Neutrophil (primary cell): ENCODE results near the gene PLCH2.

ENCODE experiments used
- H3K27ac ChIP-seq: fragments of 200-600 bp; sonication (generic); 2 replicates; pipeline ENCODE4 v1.5.1; 2016; ENCODE audit warnings: mild to moderate bottlenecking, moderate library complexity
- H3K27me3 ChIP-seq: fragments of 200-600 bp; sonication (generic); 2 replicates; pipeline ENCODE4 v1.6.0; 2016; ENCODE audit warnings: mild to moderate bottlenecking
- H3K36me3 ChIP-seq: fragments of 200-600 bp; sonication (generic); 2 replicates; pipeline ENCODE4 v1.5.1; 2017
- H3K4me1 ChIP-seq, 2 experiments: fragments of 200-600 bp in 1 of 2; sonication (generic) in 1 of 2; 1 replicate in 1 of 2; 2 replicates in 1 of 2; pipeline versions ENCODE4 v1.5.1 to v1.6.1; 2013 to 2016; ENCODE audit warnings: low read depth in 1 of 2, low read length in 1 of 2, mild to moderate bottlenecking in 1 of 2, moderate library complexity in 1 of 2; ENCODE audit not compliant: control insufficient read depth in 1 of 2, insufficient read depth in 1 of 2
- H3K4me3 ChIP-seq, 2 experiments: fragments of 200-600 bp in 1 of 2; sonication (generic) in 1 of 2; 1 replicate in 1 of 2; 2 replicates in 1 of 2; pipeline ENCODE4 v1.5.1; 2013 to 2016; ENCODE audit warnings: low read depth in 1 of 2, low read length in 1 of 2, mild to moderate bottlenecking in 1 of 2, moderate library complexity in 1 of 2
- H3K9me3 ChIP-seq: fragments of 200-600 bp; sonication (generic); 2 replicates; pipeline ENCODE4 v1.5.1; 2016
- TF ChIP-seq, protein P1 (sequence below): fragments of 200-600 bp; sonication (generic); IDR thresholded peaks from 2 replicates; pipeline ENCODE4 v1.5.1; 2016; ENCODE audit warnings: antibody characterized with exemption

Gene PLCH2

DNA sequence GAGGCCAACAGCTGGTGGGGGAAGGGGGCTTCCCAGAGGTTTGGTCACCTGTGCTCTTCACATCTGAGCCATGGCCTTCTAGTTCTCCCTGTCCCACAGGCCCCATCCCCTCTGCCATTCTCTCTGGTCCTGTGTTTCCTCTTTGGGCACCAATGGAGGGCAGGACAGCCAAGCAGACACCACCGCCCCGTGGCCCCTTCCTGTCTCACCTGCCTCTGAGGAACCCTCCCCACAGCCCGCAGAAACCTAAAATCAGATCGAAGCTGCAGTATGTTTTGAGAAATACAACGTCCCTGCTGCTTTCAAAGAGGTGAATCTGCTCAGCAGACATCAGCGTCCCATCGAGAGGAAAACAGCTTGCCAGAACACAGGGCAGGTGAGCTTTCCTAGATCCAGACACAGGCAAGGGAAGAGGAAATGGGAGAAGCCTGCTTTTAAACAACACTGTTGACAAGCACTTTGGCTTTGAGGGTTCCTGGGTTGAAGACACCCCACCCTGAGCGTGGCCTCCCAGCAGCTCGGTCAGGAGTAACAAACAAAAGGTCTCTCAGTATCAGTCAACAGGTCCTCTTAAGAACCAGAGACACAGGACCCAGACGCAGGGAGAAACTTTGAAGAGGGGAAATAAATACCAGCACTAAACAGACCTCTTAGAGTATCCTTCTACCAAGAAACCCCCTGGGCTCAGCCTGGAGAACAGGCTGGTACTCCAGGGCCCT lies 48.0 kb downstream of the PLCH2 start:
- no peaks in the 10 kb centered on the region for H3K9me3 ChIP-seq
- H3K4me1 ChIP-seq: peaks cover 24 to 26% of the 10 kb centered on the region in 2 experiments
- H3K4me3 ChIP-seq: no peak overlapping the region
- no peak overlapping the region for H3K27ac ChIP-seq
- H3K27me3 ChIP-seq: peaks cover 24% of the 10 kb centered on the region
- peaks cover 26% of the 10 kb centered on the region for H3K36me3 ChIP-seq
- TF ChIP-seq, protein P1, sequence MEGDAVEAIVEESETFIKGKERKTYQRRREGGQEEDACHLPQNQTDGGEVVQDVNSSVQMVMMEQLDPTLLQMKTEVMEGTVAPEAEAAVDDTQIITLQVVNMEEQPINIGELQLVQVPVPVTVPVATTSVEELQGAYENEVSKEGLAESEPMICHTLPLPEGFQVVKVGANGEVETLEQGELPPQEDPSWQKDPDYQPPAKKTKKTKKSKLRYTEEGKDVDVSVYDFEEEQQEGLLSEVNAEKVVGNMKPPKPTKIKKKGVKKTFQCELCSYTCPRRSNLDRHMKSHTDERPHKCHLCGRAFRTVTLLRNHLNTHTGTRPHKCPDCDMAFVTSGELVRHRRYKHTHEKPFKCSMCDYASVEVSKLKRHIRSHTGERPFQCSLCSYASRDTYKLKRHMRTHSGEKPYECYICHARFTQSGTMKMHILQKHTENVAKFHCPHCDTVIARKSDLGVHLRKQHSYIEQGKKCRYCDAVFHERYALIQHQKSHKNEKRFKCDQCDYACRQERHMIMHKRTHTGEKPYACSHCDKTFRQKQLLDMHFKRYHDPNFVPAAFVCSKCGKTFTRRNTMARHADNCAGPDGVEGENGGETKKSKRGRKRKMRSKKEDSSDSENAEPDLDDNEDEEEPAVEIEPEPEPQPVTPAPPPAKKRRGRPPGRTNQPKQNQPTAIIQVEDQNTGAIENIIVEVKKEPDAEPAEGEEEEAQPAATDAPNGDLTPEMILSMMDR: no peak

DNA sequence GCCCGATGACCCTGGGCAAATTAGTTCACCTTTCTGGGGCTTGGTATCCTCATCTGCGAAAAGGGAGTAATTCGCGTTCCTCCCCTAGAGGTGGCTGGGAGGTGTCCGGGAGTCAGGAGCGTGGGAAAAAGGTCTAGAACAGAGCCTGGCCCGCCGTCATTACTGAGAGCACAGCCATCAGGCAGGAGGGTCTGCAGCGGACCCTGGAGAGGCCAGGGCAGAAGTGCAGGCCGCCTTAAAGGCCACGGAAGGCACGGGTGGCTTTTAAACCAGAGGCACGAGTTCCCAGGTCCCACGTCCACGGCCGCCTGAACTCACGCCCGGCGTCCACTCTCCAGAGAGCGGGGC lies 49.5 kb downstream of the PLCH2 start:
- Histone ChIP-seq H3K4me3 (peak overlapping the region; percentile 72 to 77), H3K36me3 (peaks cover 11% of the 10 kb centered on the region), H3K27ac (peak overlapping the region; percentile 77), H3K9me3 (no peaks in the 10 kb centered on the region), H3K4me1 (peaks cover 26 to 34% of the 10 kb centered on the region in 2 experiments), H3K27me3 (peaks cover 39% of the 10 kb centered on the region)
- TF ChIP-seq, protein P1: no peak

DNA sequence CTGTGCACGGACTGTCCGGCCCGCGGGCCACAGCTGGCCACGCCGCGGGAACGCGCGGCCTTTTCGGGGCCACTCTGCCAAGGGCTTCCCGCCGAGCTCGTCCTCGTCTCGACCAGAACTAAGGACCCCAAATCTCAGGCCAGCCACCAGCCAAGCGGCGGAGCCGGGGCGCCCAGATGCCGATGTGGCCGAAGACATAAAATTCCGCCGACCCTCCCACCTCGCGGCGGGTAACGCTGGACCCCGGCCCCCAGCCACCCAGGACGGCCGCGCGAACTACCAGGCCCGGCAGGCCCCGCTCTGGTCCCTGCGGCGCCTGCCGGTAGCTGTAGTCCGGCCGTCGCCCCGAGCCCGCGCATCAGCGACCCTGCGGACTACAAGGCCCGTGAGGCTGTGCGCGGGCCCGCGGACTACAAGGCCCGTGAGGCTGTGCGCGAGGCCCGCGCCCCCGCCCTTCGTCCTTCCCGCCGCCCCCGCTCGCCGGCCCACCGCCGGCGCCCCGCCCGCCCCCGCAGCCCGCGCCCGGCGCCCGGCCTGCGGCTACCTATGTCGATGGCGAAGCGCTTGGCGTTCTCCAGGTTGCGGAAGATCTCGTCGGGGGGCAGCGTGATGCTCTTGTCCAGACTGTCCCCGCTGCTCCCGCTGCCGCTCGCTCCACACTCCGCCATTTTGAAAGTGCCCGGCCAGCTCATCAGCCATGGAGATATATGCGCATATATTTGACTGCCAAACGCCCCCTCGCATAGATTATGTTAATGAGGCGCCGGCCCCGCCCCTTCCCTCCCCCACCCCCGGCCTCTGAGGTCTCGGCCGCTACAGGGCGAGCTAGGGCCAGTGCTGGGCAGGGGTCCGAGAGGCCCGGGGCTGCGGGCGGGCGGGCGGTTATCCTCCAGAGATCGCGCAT lies 50.1 kb downstream of the PLCH2 start, which contains the start of gene PANK4:
Gene PANK4, minus strand, starts transcription at position 677 of the 904 bp plus-strand sequence. Its CDS starts 9 bp downstream, at position 668.
- Histone ChIP-seq H3K36me3 (peaks cover 5% of the 10 kb centered on the region), H3K27ac (peak within 1 kb of the TSS; percentile 77), H3K9me3 (no peaks in the 10 kb centered on the region), H3K4me3 (peak within 1 kb of the TSS; percentile 72 to 77), H3K4me1 (peaks cover 26 to 34% of the 10 kb centered on the region in 2 experiments), H3K27me3 (peaks cover 45% of the 10 kb centered on the region)
- TF ChIP-seq, protein P1: peak; percentile 33

DNA sequence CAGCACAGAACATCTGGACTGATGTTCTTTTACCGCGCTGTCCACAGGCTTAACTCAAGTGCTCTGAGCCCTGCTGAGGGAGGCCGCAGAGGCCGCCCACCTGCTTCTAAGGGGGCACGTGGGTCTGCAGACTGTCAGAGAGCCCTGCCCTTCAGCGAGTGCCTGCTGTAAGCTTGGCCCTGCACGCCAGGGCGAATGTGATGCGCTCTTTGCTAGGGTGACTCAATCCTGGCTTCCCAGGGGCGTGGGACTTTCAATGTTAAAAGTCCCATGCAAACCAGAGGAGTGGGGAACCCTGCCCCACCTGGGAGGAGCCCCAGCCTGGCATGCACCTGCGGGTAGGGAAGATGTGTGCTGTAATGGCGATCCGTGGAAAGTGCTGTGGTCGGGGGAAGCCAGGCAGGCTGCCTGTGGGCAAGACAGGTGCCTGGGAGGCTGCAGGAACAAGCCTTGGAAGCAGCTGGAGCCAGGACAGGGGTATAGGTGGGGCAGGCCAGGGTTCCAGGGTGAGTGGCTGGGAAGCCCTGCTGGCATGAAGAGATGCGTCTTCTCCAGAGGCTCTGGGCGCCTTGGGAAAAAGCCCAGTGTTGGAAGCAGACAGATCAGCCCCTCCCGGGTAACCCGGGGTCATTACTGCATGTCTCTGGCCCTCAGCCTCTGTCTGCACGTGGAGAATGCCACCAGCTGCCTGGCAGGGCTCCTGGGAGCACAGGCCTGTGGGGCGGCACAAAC lies 50.9 kb downstream of the PLCH2 start:
- Histone ChIP-seq H3K9me3 (no peaks in the 10 kb centered on the region), H3K27me3 (peaks cover 54% of the 10 kb centered on the region), H3K4me1 (peaks cover 26 to 34% of the 10 kb centered on the region in 2 experiments), H3K36me3 (no peaks in the 10 kb centered on the region), H3K4me3 (peak overlapping the region; percentile 72 to 77), H3K27ac (peak overlapping the region; percentile 77)
- TF ChIP-seq, protein P1: no peak

DNA sequence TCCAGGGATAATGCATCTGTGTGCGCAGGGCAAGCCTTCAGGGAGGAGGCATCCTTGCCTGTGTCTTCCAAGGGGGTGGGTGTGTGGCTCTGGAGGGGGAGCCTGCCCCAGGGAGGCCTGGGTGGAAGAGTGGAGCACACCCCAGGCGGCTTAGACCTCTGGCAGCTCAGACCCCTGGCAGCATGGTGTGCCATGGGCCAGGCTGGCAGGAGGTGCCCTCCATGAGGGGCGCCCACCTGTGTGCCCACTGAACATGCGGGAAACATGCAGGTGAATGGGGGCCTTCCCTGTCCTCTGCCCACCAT lies 51.4 kb downstream of the PLCH2 start:
- Histone ChIP-seq H3K4me3 (no peak overlapping the region), H3K27ac (no peak overlapping the region), H3K27me3 (peaks cover 59% of the 10 kb centered on the region), H3K4me1 (peaks cover 26 to 34% of the 10 kb centered on the region in 2 experiments), H3K9me3 (no peaks in the 10 kb centered on the region), H3K36me3 (no peaks in the 10 kb centered on the region)
- TF ChIP-seq, protein P1: no peak
